RKO (cell line): ENCODE data around the gene KRTAP4-16.
"Not testable (repeated sequence)": the region's sequence is repeated elsewhere in the genome, so short reads cannot be mapped to it uniquely, and the experiment has no call there.

ENCODE experiments used
- DNase-seq: peaks from one replicate; pipeline ENCODE4 v3.0.0-alpha.2; 2016; ENCODE audit warnings: low spot score

The KRTAP4-16 gene

GRCh38 chr17:41101586-41102259 is at the start of gene KRTAP4-16:
Gene KRTAP4-16, minus strand, starts transcription at chr17:41102209. Its CDS starts 0 bp downstream, at chr17:41102209.
- peak; percentile 86 for DNase-seq

GRCh38 chr17:41151525-41151924 is 49.5 kb upstream of the KRTAP4-16 start:
- no peak for DNase-seq

- DNase-seq: no peak
Observed at GRCh38 chr17:41150026-41150425, 48.0 kb upstream of the KRTAP4-16 start.

GRCh38 chr17:41149652-41149985 is 47.6 kb upstream of the KRTAP4-16 start, which contains the start of gene KRTAP4-5:
Gene KRTAP4-5, minus strand, starts transcription at chr17:41149825. Its CDS starts 58 bp downstream, at chr17:41149767.
- no peak for DNase-seq

- not testable (repeated sequence) for DNase-seq
Observed at GRCh38 chr17:41148971-41149651, 47.1 kb upstream of the KRTAP4-16 start.

- no peak for DNase-seq
Observed at GRCh38 chr17:41147531-41148204, 45.7 kb upstream of the KRTAP4-16 start.

- DNase-seq: no peak
Observed at GRCh38 chr17:41145261-41145660, 43.3 kb upstream of the KRTAP4-16 start.

GRCh38 chr17:41144846-41145245 is 42.8 kb upstream of the KRTAP4-16 start:
- no peak for DNase-seq

GRCh38 chr17:41141361-41141760 is 39.4 kb upstream of the KRTAP4-16 start:
- no peak for DNase-seq

GRCh38 chr17:41140360-41141131 is 38.5 kb upstream of the KRTAP4-16 start, which contains the start of gene KRTAP4-6:
Gene KRTAP4-6, minus strand, starts transcription at chr17:41140544. Its CDS starts 57 bp downstream, at chr17:41140487.
- DNase-seq: peak; percentile 89

- not testable (repeated sequence) for DNase-seq
Observed at GRCh38 chr17:41139865-41140264, 37.9 kb upstream of the KRTAP4-16 start.

GRCh38 chr17:41133880-41134735 is 32.1 kb upstream of the KRTAP4-16 start:
- DNase-seq: no peak

- no peak for DNase-seq
Observed at GRCh38 chr17:41131979-41132378, 30.0 kb upstream of the KRTAP4-16 start.

GRCh38 chr17:41127371-41127770 is 25.4 kb upstream of the KRTAP4-16 start:
- no peak for DNase-seq

- no peak for DNase-seq
Observed at GRCh38 chr17:41126412-41126811, 24.4 kb upstream of the KRTAP4-16 start.

- no peak for DNase-seq
Observed at GRCh38 chr17:41125064-41125463, 23.1 kb upstream of the KRTAP4-16 start.

- not testable (repeated sequence) for DNase-seq
Observed at GRCh38 chr17:41123991-41124371, 22.0 kb upstream of the KRTAP4-16 start, which contains the start of gene KRTAP4-12. Gene KRTAP4-12, minus strand, starts transcription at chr17:41124182. Its CDS starts 60 bp downstream, at chr17:41124122.

GRCh38 chr17:41123292-41123990 is 21.4 kb upstream of the KRTAP4-16 start:
- not testable (repeated sequence) for DNase-seq

GRCh38 chr17:41121742-41122141 is 19.7 kb upstream of the KRTAP4-16 start:
- no peak for DNase-seq
